SK-N-SH treated with all-trans-retinoic acid at 6 μM for 48 hours (cell line): ENCODE results near the gene TANGO6.

Experiments
- ATAC-seq: fragments of 200-7000 bp; cut with Tn5 transposase; 3 replicates; pipeline ENCODE4 v1.9.1; 2020; ENCODE audit warnings: mild to moderate bottlenecking, moderate library complexity
- ARNTL ChIP-seq: fragments of 450-650 bp; formaldehyde crosslinking; IDR thresholded peaks from 2 replicates; pipeline ENCODE4 v1.5.0; 2020; ENCODE audit warnings: low read depth, mild to moderate bottlenecking, moderate library complexity, borderline replicate concordance
- BACH2 ChIP-seq: fragments of 250-450 bp; sonication (Bioruptor Pico); IDR thresholded peaks from 2 replicates; pipeline ENCODE4 v1.9.0; 2021; ENCODE audit warnings: mild to moderate bottlenecking, borderline replicate concordance
- CREB5 ChIP-seq: fragments of 250-450 bp; sonication (Bioruptor Pico); IDR thresholded peaks from 2 replicates; pipeline ENCODE4 v1.5.1; 2020; ENCODE audit warnings: low read depth, mild to moderate bottlenecking, moderate library complexity
- CSDC2 ChIP-seq: fragments of 250-450 bp; sonication (Bioruptor Pico); IDR thresholded peaks from 2 replicates; pipeline ENCODE4 v1.5.0; 2020; ENCODE audit warnings: mild to moderate bottlenecking, moderate library complexity
- CSRNP3 ChIP-seq: fragments of 250-450 bp; sonication (Bioruptor Pico); IDR thresholded peaks from 2 replicates; pipeline ENCODE4 v1.5.1; 2021; ENCODE audit warnings: mild to moderate bottlenecking, moderate library complexity
- ESRRG ChIP-seq: fragments of 250-450 bp; sonication (Bioruptor Pico); IDR thresholded peaks from 2 replicates; pipeline ENCODE4 v1.6.1; 2021; ENCODE audit warnings: mild to moderate bottlenecking
- GLIS3 ChIP-seq: fragments of 250-450 bp; sonication (Bioruptor Pico); IDR thresholded peaks from 2 replicates; pipeline ENCODE4 v1.5.0; 2020; ENCODE audit warnings: mild to moderate bottlenecking, moderate library complexity
- OSR1 ChIP-seq: fragments of 250-450 bp; sonication (Bioruptor Pico); IDR thresholded peaks from 2 replicates; pipeline ENCODE4 v1.8.0; 2022; ENCODE audit warnings: moderate library complexity, mild to moderate bottlenecking, inconsistent platforms
- PATZ1 ChIP-seq: fragments of 250-450 bp; sonication (Bioruptor Pico); IDR thresholded peaks from 2 replicates; pipeline ENCODE4 v1.8.0; 2020; ENCODE audit warnings: mild to moderate bottlenecking, moderate library complexity, borderline replicate concordance
- POU6F1 ChIP-seq: fragments of 250-450 bp; sonication (Bioruptor Pico); IDR thresholded peaks from 2 replicates; pipeline ENCODE4 v1.8.0; 2021; ENCODE audit warnings: low read depth, mild to moderate bottlenecking, moderate library complexity, borderline replicate concordance
- RARB ChIP-seq: fragments of 250-450 bp; sonication (Bioruptor Pico); IDR thresholded peaks from 2 replicates; pipeline ENCODE4 v1.8.0; 2021; ENCODE audit warnings: mild to moderate bottlenecking, moderate library complexity
- SNAI2 ChIP-seq: fragments of 250-450 bp; sonication (Bioruptor Pico); IDR thresholded peaks from 2 replicates; pipeline ENCODE4 v1.5.0; 2020; ENCODE audit warnings: mild to moderate bottlenecking, moderate library complexity
- TCF4 ChIP-seq: fragments of 250-450 bp; sonication (Bioruptor Pico); IDR thresholded peaks from 2 replicates; pipeline ENCODE4 v1.8.0; 2021; ENCODE audit warnings: mild to moderate bottlenecking, moderate library complexity, borderline replicate concordance
- TOX ChIP-seq: fragments of 250-450 bp; sonication (Bioruptor Pico); IDR thresholded peaks from 2 replicates; pipeline ENCODE4 v1.8.0; 2021; ENCODE audit warnings: mild to moderate bottlenecking, moderate library complexity, borderline replicate concordance
- TSHZ2 ChIP-seq: fragments of 250-450 bp; sonication (Bioruptor Pico); IDR thresholded peaks from 2 replicates; pipeline ENCODE4 v1.5.0; 2020; ENCODE audit warnings: mild to moderate bottlenecking, moderate library complexity
- ZC3H10 ChIP-seq: fragments of 250-450 bp; sonication (Bioruptor Pico); IDR thresholded peaks from 2 replicates; pipeline ENCODE4 v1.5.1; 2021; ENCODE audit warnings: mild to moderate bottlenecking, moderate library complexity
- ZFP3 ChIP-seq: fragments of 250-450 bp; sonication (Bioruptor Pico); IDR thresholded peaks from 2 replicates; pipeline ENCODE4 v1.5.0; 2020; ENCODE audit warnings: mild to moderate bottlenecking, moderate library complexity
- ZNF565 ChIP-seq: fragments of 450-650 bp; formaldehyde crosslinking; conservative IDR thresholded peaks from 2 replicates; pipeline ENCODE4 v1.5.0; 2020; ENCODE audit warnings: low read depth, mild to moderate bottlenecking, moderate library complexity
- ZNF70 ChIP-seq: fragments of 450-650 bp; formaldehyde crosslinking; IDR thresholded peaks from 2 replicates; pipeline ENCODE4 v1.5.0; 2020; ENCODE audit warnings: mild to moderate bottlenecking, moderate library complexity
- ZNF8 ChIP-seq: fragments of 450-650 bp; formaldehyde crosslinking; IDR thresholded peaks from 2 replicates; pipeline ENCODE4 v1.5.0; 2020; ENCODE audit warnings: mild to moderate bottlenecking, moderate library complexity

The TANGO6 gene

GRCh38 chr16:68972720-68973119, 129.4 kb downstream of the TANGO6 start:
- peak; percentile 95 for ATAC-seq
- TF ChIP-seq POU6F1 (CRISPR knock-in tag) (no peak), TCF4 (CRISPR knock-in tag) (no peak), CREB5 (no peak), ZFP3 (CRISPR knock-in tag) (no peak), BACH2 (CRISPR knock-in tag) (no peak), ZC3H10 (CRISPR knock-in tag) (no peak), RARB (no peak), TOX (no peak), ZNF8 (no peak), TSHZ2 (CRISPR knock-in tag) (no peak)

GRCh38 chr16:68973611-68974120, 130.3 kb downstream of the TANGO6 start:
- TF ChIP-seq PATZ1 (CRISPR knock-in tag): no peak
- no peak for TF ChIP-seq SNAI2 (CRISPR knock-in tag)
- TF ChIP-seq CSRNP3 (CRISPR knock-in tag): no peak
- TF ChIP-seq POU6F1 (CRISPR knock-in tag): no peak
- TF ChIP-seq GLIS3 (CRISPR knock-in tag): no peak
- no peak for TF ChIP-seq ZFP3 (CRISPR knock-in tag)
- TF ChIP-seq RARB: no peak
- no peak for TF ChIP-seq ESRRG (CRISPR knock-in tag)
- no peak for TF ChIP-seq CREB5
- TF ChIP-seq ARNTL (CRISPR knock-in tag): no peak
- no peak for TF ChIP-seq ZNF565 (CRISPR knock-in tag)
- TF ChIP-seq ZC3H10 (CRISPR knock-in tag): no peak
- no peak for TF ChIP-seq BACH2 (CRISPR knock-in tag)
- TF ChIP-seq ZNF8: no peak
- no peak for TF ChIP-seq CSDC2
- no peak for TF ChIP-seq OSR1 (CRISPR knock-in tag)
- no peak for TF ChIP-seq ZNF70 (CRISPR knock-in tag)
- no peak for TF ChIP-seq TOX
- no peak for TF ChIP-seq TSHZ2 (CRISPR knock-in tag)
- no peak for ATAC-seq
